ENCODE results near the gene ZFHX3.

ZFHX3 gene

DNA sequence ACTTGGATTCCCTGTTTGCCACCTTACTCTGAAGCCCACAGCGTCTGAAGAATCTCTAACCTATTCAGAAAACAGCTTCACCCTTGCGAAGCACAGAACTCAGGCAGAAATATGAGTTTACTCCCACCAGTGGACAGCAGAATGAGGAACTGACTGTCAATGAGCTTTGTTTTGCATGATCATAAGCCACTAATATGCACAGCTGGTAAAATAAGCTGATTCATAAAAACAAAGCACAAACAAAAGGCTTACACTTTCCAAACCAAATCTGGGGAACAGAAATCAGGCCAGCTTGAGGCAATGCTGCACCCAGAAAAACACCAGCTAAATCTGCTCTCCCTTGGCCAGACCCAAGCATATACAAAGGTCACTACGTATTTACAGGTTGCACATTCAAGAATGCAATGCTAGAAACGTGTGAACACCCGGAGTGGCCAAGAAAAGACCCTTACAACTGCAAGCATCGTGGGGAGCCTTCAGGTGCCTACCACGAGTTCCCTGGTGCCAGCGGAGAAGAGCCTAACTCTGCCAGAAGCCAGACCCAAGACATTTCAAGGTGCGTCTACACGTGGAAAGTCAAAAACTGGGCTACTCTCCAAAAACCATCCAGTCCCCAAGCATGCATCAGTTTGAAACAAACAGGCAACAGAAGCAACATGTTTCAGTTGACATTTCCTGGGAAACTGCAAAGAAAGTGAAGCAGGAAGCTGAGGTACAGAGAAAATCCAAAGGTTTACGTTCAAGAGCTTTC is 207.1 kb downstream of the ZFHX3 start:
- DNase-seq, result no peak

DNA sequence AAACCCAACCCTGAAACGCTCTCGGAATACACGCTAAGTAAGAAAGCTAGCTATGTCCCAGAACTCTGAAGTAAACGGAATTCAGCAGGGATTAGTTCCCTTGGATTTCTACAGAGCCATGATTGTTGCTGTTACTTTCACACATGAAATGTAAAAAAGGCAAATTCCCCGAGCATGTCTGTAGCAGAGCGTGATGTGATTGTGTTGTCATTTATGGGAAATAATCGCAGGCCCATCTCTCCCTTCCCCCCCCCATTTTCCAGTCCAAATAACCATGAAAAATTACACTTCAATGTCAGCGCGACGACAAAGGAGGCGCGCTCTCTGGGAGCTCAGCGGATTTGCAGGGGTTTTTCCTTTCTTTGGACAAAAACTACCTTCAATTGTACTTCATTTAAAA is 209.0 kb downstream of the ZFHX3 start:
- DNase-seq, result no peak

DNA sequence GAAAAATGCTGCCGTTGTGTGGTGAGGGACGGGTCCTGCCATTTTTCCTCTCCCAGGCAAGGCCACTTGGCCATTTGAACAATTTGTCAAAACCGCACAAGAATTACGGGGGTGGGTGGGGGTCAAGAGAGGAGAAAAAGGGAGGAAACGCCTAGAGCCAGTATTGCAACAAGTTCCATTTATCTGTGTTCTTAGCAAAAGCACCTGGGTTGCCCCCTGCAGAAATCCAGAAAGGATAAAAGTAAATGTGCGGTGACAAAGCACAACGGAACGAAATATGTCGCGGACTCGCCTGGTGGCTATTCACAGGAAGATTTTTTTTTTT is 209.4 kb downstream of the ZFHX3 start:
- no peak for DNase-seq

DNA sequence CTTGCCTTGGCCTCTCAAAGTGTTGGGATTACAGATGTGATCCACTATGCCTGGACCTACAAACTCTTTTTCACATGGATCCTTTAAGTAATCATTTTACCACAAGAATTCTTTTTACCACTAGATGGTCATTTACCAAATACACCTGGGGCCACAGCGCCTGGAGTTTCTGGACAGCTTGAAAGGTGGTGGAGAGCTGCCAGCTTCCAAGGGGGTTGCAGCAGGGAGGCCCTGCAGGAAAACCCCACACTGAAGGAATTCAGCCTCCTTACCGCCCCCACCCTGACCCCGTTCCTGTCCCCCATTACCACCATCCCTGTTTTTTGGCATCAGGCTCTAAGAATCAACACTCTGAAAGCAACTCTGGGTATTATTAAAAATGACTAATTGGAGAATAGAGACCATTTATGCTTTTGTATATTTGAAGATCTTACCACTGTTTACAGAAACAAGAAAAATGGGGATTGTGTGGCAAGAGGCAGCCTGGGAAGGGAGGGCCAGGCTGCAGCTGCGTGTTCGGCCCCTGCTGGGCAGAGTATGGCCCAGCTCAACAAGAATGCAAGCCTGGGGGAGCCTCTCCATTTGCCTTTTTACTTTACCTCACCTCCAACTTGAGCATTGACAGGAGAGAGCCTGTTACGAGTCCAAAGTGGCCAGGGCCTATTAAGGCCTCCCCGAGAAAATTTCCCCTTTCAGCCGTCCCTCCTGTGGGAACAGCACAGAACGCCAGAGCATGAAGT is 209.9 kb downstream of the ZFHX3 start:
- no peak for DNase-seq

DNA sequence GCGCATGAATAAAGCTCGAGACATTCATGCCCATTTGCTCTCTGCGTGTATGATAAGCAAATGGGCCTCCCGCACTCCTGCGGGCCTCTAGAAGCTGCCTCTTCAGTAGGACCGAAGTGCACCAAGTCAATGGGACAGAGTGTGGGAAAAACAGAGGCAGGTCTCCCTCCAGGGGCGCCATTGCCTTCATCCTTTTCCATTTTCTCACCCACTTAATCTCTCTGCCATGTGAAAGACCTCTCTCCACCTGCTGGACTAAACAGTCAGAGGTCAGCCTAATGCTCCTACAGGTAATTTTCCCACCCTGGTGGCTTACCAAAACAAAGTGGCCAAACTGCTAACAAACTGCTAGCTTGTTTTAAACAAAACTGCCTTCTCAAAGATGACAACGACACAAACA is 210.9 kb downstream of the ZFHX3 start:
- DNase-seq, result no peak

DNA sequence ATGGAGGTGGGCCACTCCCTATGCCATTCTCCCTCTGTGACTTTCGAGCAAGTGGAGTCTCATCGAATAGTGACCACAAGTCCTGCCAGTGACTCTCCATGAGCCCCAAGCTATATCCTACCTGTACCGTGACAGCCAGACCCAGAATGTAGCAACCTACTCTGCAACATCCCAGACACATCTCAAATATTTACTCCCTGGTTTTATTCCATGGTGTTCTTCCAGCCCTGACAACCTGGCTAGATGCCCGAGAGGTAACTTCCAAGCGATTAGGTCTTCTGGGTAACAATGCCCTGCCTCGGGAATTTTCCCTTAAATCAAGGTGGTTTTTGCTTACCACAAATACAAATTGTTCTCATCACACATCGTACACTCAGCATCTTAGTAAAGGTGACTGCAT is 211.7 kb downstream of the ZFHX3 start:
- DNase-seq, result no peak

DNA sequence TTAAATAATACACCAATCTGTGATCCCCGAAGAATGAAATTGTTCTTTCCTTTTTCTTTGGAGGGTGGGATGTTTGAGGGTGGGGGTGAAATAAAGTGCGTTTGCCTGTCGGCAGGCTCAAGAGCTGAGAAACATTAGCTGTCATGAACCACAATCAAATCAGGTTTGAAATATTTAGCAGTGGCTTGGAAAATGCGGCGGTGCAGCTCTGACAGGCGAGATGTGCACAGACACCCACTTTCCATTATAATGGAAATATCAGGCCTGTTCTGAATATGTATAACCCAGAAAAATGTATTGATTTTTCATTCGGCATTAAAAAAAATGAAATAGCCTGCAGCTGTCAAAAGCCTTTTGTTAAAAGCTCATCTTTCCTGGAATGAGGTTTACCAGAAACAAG is 212.8 kb downstream of the ZFHX3 start:
- DNase-seq, result no peak

DNA sequence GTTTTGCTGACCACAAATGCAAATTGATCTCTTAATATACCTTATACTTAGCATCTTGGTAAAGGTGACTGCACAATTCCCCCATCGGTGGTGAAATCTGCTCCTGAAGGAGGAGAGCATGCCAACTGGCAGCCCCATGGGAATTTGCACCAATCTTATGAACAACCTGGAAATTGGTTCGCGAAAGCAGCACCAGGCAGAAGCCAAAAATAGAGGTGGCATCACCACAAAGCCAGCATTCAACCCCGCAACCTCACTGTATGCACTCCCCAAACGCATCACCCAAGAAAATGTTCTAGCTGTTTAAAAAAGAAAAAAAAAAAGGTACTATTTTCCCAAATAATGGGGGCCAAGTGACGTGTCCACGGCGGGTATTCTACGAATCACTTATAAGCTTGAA is 213.4 kb downstream of the ZFHX3 start:
- no peak for DNase-seq

DNA sequence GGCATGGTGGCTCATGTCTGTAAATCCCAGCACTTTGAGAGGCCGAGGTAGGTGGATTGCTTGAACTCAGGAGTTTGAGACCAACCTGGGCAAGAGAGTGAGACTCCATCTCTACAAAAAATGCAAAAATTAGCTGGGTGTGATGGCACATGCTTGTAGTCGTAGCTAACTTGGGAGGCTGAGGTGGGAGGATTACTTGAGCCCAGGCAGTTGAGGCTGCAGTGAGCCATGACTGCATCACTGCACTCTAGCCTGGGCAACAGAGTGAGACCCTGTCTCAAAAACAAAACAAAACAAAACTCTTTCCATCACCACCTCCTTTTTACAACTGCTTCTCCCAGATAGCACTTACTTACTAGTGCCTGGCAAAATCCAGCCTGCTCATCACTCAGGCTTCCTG is 214.0 kb downstream of the ZFHX3 start:
- no peak for DNase-seq

DNA sequence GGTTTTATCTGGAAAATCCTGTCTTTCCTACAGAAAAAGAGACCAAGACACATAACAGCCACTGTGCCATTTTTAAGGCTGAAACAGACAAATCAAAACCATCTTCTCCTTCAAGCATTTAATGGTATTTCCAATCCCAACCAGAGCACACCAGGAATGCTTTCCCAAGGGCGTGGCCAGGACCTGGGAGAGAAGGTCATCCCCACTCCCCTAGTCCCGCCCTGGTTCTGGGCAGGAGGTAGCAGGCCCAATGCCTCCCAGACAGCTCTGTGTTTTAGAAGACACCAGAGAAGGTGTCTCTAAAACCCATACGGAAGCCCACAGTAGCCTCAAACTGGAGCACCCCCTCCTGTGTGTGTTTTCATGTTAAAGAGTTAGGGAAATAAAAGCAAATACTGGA is 214.4 kb downstream of the ZFHX3 start:
- no peak for DNase-seq

DNA sequence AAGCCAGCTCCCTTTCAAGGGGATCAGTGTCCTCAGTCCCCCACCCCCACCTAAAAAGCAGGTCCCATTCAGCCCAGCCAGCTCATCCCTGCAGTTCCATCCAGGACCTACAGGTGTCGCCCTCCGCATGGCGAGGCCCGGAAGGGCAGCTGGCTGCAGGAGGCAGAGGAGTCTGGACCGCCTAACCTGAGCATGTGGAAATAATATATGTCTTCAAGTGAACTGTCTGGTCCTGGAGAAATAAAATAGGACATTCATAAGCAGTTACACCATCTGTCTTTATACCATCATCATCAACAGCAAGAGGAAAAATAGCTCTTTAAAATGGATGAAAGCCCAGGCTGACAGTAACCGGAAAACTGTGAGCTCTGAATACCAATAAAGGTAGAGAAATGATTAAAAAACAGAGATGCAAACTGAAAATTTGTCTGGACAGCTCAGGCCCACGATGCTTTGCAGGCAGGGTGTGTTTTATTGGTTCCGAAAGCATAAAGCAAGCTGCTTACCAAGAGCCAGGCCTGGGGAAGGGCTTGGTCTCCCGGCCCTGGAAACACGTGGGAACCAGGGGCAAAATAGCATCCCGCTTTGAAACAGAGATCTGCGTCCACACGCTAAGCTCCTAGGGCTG is 215.2 kb downstream of the ZFHX3 start:
- peak; percentile 20 for DNase-seq

DNA sequence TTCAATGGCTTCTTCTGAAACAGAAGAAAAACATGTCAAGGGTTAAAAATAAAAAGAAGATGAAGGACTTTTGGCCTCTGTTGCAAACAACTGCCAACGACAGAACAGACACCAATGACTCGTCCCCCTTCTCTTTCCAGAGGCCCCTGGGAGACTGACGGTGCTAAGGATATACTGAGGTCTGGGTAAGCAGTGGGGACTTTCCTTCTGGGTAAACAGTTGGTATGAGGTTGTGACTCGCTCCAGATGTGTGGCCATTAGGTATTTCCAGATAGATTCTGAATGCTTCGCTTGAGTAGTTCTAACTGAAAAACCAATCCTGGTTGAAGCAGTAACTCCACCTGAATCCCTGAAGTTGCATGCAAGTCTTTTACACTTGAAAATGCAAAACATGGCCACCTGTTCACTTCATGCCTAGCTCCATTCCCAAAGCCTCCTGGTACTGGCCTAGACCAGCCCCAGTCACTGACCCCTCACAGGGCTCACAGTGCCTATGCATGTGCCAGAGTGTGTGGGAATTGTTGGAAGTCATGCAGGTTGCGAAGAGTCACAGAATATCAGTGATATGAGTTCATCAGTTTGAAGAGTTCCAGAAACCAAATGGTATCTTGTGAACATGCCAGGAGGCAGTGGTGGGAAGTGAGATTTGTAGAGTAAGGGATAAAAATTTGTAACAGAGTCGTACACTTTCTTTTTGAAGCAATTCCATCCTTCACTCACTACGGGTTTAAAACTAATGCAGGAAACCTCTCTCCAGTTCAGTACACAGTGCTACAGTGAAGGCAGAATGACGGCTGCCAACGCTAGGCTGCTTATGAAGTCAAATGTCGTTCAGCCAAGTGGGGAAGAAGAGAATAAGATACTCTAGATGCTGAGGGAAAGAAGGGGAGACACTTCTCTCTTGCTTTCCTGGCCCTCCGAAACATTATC is 217.8 kb downstream of the ZFHX3 start:
- no peak for DNase-seq

DNA sequence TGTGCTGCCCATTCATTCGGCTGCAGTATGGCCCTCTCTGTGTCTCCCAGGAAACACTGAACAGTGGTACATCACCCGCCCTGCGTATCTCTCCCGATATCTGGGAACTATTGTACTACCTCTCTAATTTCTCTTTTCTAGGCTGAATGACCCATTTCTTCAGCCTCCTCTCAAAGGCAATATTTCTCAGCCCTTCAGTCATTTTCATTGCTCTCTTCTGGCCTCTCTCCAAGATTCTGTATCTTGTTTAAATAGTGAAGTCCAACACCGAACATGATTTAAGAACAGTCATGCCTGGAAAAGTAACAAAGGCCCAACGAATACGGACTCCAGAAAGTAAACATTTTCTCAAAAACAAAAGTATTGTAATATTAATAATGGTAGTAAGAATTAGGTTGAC is 220.1 kb downstream of the ZFHX3 start:
- DNase-seq, result no peak

DNA sequence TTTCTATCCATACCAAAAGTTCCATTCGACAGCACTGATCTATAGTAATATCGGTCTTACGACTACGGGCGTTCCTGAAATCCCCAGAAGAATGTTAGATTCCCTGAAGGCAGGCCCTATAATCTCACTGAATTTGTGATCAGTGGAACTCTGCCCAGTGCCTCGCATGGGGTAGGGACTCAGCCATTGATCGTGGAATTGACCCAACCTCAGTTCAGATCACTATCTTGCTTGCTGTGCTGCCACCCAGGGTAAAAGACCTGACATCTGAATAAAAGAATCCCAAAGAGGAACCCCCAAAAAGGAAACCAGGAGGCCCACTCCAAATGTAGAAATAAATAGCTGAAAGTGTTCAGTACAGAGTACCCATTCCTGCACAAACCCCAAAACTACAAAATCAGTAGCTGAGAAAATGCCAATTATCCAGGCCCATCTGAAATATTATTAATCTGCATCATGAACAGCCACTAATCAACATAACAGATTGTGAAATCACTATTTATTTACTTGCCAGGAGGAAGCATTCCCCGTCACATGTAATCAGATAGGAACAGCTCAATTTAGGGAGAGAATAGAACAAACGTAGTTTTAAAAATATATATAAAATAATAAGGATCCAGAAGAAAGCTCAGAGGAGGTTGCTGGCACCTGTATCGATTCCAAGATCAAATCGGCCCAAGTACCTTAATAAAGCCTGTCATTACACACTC is 221.9 kb downstream of the ZFHX3 start:
- no peak for DNase-seq

DNA sequence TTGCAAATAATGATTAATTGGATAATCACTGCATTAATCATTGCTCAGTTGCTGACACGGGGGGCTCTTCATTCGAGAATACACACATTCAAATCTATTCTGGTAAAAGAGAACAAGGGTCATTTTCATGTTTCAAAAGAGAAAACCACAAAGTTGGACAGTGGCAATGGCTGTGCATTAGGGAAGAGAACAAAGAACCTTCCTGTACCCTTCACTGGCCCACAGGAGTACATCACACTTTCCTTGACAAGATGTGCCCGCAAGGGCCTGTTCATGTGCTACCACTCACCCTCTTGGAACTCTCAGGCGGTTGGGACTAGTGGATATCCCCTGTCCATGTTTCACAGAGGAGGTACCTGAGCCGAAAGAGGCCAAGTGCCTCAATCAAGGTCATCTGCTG is 223.2 kb downstream of the ZFHX3 start:
- no peak for DNase-seq

DNA sequence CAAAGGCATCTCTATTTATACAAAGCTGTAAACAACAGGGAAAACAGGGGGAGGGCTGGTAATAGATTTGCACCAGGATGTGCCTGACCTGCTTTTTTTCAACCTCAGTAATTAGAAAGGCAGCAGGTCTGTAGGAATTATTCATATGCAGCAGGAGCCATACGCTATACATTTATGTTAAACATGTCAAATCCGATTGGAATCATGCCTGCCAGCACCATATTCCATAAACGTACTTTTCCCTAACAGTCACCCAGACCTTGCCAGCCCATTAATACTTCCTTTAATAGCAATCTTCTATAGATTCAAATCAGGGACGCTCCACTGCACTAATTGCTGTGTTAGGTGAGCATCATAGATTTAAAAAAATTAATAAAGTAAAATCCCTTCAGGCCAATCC is 223.9 kb downstream of the ZFHX3 start:
- no peak for DNase-seq

DNA sequence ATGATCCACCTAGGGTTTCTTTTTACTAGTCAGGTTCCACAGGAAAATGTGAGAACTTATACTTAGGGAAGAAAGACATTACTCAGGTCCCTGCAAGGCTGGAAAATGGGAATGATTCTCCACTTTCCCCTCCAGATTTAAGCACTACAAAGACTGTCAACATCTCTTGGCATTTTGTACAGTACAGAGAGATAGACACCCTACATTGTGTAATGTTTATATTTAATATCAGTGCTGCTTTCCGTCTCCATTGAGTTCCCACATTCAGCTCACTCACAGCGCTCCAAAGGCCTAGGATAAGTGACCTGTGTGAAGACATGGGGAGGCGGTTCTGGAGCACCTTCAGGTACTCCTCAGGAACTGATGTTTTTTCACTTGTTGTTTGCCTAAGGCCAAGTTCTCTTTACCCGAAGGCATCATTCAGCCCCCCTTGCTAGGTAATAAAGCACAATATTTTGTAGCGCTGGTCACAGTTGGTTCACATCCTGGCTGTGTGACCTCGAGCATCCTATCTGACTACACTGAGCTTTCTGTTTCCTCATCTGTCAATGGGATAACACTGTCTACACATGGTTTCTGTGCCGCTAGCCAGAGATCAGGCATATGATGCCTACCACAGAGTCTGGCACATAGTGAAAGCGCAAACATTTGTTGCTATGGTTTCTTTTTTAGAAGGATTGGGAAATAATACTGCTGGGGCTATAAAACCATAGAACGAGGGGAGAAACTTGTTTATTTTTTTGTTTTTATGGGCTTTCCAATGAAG is 226.6 kb downstream of the ZFHX3 start:
- DNase-seq, result no peak

DNA sequence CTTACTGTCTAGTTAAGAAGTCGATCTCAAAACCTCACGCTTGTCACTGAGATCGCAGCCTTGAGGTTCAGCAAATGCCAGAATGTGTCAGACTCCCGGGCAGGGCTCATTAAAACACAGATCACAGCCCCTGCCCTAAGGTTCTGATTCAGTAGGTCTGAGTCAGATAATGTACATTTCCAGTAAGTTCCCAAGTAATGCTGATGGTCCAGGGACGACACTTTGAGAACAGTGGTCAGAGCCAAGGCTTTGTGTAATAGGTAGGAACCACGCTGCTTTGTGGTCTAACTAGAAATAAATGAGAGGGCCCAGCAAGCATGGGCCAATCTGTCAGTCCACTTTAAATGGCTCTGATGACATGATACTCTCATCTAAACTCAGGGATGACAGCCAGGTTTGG is 228.6 kb downstream of the ZFHX3 start:
- DNase-seq, result peak; percentile 20

DNA sequence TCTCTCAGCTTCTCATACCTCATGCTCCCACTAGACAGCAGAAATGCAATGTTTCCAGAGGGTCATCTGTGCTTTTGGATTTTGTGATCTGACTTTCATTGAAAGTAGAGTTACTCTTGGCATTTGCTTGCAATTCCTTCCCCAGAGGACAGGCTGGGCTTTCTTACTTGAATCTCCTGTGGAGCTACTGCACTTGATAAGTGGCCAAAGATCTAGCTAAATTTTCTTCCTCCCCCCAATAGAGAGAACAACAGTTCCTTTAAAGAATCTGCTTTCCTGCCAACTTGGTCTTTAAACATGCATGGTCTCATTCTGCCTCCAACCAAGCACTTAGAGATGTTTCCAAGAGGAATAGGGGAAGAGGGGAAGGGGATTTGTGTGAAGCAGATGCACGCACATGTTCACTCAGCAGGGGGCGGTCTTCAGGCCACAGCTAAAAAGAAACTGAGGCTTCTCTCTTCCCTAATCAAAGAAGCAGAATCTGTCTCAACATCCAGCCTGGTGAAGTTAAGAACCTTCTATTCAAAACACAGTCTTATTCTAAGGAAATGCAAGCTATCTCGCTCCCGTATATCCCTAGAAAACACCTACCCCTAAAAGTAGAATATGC is 229.6 kb downstream of the ZFHX3 start:
- no peak for DNase-seq

DNA sequence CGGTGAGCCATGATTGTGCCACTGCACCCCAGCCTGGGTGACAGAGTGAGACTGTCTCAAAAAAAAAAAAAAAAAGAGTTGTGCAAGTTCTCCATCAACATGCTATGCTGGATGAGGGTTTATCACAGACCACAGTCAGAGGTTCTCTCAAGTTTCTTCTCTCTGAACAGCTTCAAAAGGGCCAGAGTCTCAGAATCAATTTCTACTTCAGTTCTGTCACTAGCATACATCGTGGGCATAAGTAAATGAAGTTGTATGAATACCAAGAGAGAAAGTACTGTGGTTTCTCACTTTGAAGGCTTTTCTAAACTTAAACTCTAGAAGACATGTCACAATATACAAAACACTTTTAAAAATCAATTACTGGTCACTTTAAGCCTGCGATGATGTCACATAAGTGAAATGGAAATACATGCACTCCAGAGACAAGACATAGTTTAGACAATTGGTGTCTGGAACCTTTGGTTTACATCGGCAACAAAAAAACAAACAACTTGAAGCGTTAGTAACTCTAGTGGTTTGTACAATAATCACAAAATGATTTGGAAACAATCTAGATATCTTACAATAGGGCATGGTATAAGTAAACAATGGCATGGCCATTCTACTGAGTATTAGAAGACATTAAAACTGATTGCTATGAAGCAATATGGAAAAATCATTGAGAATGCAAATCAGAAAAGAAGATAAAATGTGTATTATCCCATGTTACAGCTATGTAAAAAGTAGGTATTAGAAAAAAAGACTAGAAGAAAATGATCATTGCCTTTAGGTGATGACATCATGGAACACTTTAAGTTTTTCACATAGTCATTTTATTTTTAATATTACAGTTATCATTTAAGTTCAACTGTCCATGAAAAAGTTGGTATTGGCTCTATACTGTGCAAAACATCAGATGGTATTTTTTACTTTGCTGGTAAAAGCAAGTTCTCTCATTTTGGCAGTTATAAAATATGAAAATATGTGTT is 232.3 kb downstream of the ZFHX3 start:
- DNase-seq, result no peak

Measured in amniotic stem cell (primary cell).